Endothelial cell of umbilical vein (primary cell): ENCODE results near the gene GULP1. TPM values are rescaled to one million over a fixed set of nuclear protein-coding genes. Genes with fewer than 3 reads are reported as not detected.

Experiments used
- BruUV-seq: library from RNA; stranded (reverse); fragments of 400-500 nt; replicated peaks from 2 replicates; lab custom pipeline; 2021; lab: Mats Ljungman, UMichigan
- CTCF ChIA-PET: fragments of 300-600, 350-600 bp; sonication (Branson Sonifier 250); formaldehyde crosslinking; loops from one replicate; lab custom pipeline; 2021; ENCODE audit warnings: antibody characterized with exemption, inconsistent platforms; lab: Charles Lee
- POLR2A ChIA-PET: fragments of 300-600, 350-600 bp; sonication (Branson Sonifier 250); formaldehyde crosslinking; loops from one replicate; lab custom pipeline; 2021; ENCODE audit warnings: antibody characterized with exemption, inconsistent platforms; lab: Charles Lee
- DNase-seq: peaks from one replicate; pipeline ENCODE4 v3.0.0-alpha.2; 2011; ENCODE audit warnings: low read depth, low spot score
- FAIRE-seq: peaks from 2 replicates; lab custom pipeline; 2011; peaks lifted over from hg19 to GRCh38; lab: Jason Lieb, UNC
- H2AFZ ChIP-seq: 2 replicates; pipeline ENCODE4 v1.6.0; 2012; ENCODE audit warnings: low read depth, low read length, control low read depth, inconsistent platforms
- H3K27ac ChIP-seq: 2 replicates; pipeline ENCODE4 v1.5.1; 2011; ENCODE audit warnings: low read depth, mild to moderate bottlenecking, control low read depth, low read length, moderate library complexity; ENCODE audit not compliant: insufficient read depth
- H3K27me3 ChIP-seq, 2 experiments: 2 replicates each; pipeline versions ENCODE4 v1.6.0 to v1.6.1; 2011; ENCODE audit warnings: low read length in 2 of 2, mixed read lengths in 1 of 2; ENCODE audit not compliant: control insufficient read depth in 2 of 2, insufficient read depth in 2 of 2
- H3K36me3 ChIP-seq, 2 experiments: 2 replicates in 1 of 2; 3 replicates in 1 of 2; pipeline ENCODE4 v1.5.1; 2011; ENCODE audit warnings: low read length in 2 of 2, mild to moderate bottlenecking in 1 of 2, moderate library complexity in 1 of 2; ENCODE audit not compliant: control insufficient read depth in 2 of 2, insufficient read depth in 2 of 2; ENCODE audit errors: extremely low read depth in 1 of 2
- H3K4me1 ChIP-seq: 3 replicates; pipeline ENCODE4 v1.5.1; 2011; ENCODE audit warnings: mild to moderate bottlenecking, low read length; ENCODE audit not compliant: control insufficient read depth, insufficient read depth; ENCODE audit errors: extremely low read depth
- H3K4me2 ChIP-seq: 2 replicates; pipeline ENCODE4 v1.6.1; 2011; ENCODE audit warnings: low read length, control low read depth, mixed read lengths; ENCODE audit not compliant: insufficient read depth
- H3K4me3 ChIP-seq, 3 experiments: fragments of 200-600 bp in 1 of 3; sonication (generic), shearing (Covaris generic) in 1 of 3; replicated peaks in 1 of 3; 2 replicates each; pipeline ENCODE4 v1.5.1; 2011 to 2016; ENCODE audit warnings: control low read depth in 3 of 3, low read length in 3 of 3, mild to moderate bottlenecking in 2 of 3, inconsistent platforms in 1 of 3, low read depth in 1 of 3, moderate library complexity in 1 of 3; ENCODE audit not compliant: insufficient read depth in 1 of 3
- H3K79me2 ChIP-seq: 2 replicates; pipeline ENCODE4 v1.6.0; 2012; ENCODE audit warnings: low read length, inconsistent platforms; ENCODE audit not compliant: control insufficient read depth, insufficient read depth
- H3K9ac ChIP-seq: replicated peaks from 2 replicates; pipeline ENCODE3; 2011; ENCODE audit warnings: low read length, control low read depth; ENCODE audit not compliant: insufficient read depth; ENCODE audit errors: extremely low read depth
- H3K9me1 ChIP-seq: replicated peaks from 3 replicates; pipeline ENCODE4 v1.6.0; 2011; ENCODE audit warnings: mild to moderate bottlenecking, low read length; ENCODE audit not compliant: control insufficient read depth, insufficient read depth; ENCODE audit errors: extremely low read depth
- H3K9me3 ChIP-seq: replicated peaks from 2 replicates; pipeline ENCODE4 v1.5.1; 2012; ENCODE audit warnings: low read length, inconsistent platforms; ENCODE audit not compliant: control insufficient read depth, insufficient read depth
- H4K20me1 ChIP-seq: replicated peaks from 2 replicates; pipeline ENCODE3; 2011; ENCODE audit warnings: mild to moderate bottlenecking, low read length; ENCODE audit not compliant: control insufficient read depth, insufficient read depth; ENCODE audit errors: extremely low read depth
- EZH2 ChIP-seq: IDR thresholded peaks from 2 replicates; pipeline ENCODE4 v1.6.1; 2012; ENCODE audit warnings: borderline replicate concordance, low read depth, mild to moderate bottlenecking, moderate library complexity, low read length, inconsistent platforms; ENCODE audit not compliant: severe bottlenecking
- FOS ChIP-seq: IDR thresholded peaks from 2 replicates; pipeline ENCODE4 v1.6.1; 2011; ENCODE audit warnings: mild to moderate bottlenecking, low read length, moderate library complexity, borderline replicate concordance; ENCODE audit not compliant: insufficient read depth
- GATA2 ChIP-seq: IDR thresholded peaks from 2 replicates; pipeline ENCODE4 v1.7.0; 2011; ENCODE audit warnings: low read depth, mild to moderate bottlenecking, moderate library complexity, mixed read lengths, low read length; ENCODE audit not compliant: insufficient read length, insufficient read depth
- JUN ChIP-seq: IDR thresholded peaks from 2 replicates; pipeline ENCODE4 v1.6.1; 2011; ENCODE audit warnings: borderline replicate concordance, low read depth; ENCODE audit not compliant: insufficient read length, insufficient read depth
- MYC ChIP-seq: IDR thresholded peaks from one replicate; pipeline ENCODE4 v1.6.1; 2011; ENCODE audit warnings: mild to moderate bottlenecking, low read depth, low read length
- POLR2A ChIP-seq: IDR thresholded peaks from 2 replicates; pipeline ENCODE4 v1.6.1; 2012; ENCODE audit warnings: low read depth, mild to moderate bottlenecking, control low read depth, low read length
- POLR2AphosphoS5 ChIP-seq: IDR thresholded peaks from 2 replicates; pipeline ENCODE4 v1.6.1; 2012; ENCODE audit warnings: low read depth, mild to moderate bottlenecking, control low read depth, low read length, moderate library complexity; ENCODE audit not compliant: insufficient read depth
- dilution Hi-C: fragments of 300-500 bp; cut with MboI; formaldehyde crosslinking; loops from one replicate; pipeline ENCODE4 v1.15.0; 2019; ENCODE audit warnings: low sequenced_read_pairs; ENCODE audit not compliant: extremely low pct_ligation_motif_present
- intact Hi-C: fragments of 100-400 bp; cut with micrococcal nuclease; formaldehyde crosslinking; loops from one replicate; pipeline ENCODE4 v1.10.0; 2022
- polyA plus RNA-seq, 4 experiments: library from polyadenylated mRNA; depleted of rRNA in 3 of 4; stranded (reverse) in 3 of 4; unstranded in 1 of 4; fragments of >200 nt; gene quantifications; 2 replicates each; pipeline versions ENCODE4 v1.2.1 to v1.2.3, GENCODE V29; 2011 to 2012; ENCODE audit warnings: missing spikeins in 1 of 4
- total RNA-seq: library from RNA; stranded (reverse); gene quantifications from 2 replicates; pipeline ENCODE4 v1.2.3, GENCODE V29; 2021
- TF ChIP-seq, protein P1 (sequence below): IDR thresholded peaks from 2 replicates; pipeline ENCODE4 v1.6.1; 2011; ENCODE audit not compliant: insufficient read depth, insufficient read length
- TF ChIP-seq, protein P2 (sequence below), 2 donors: IDR thresholded peaks; 1 replicate in 1 of 2; 2 replicates in 1 of 2; pipeline ENCODE4 v1.5.1; 2011; ENCODE audit warnings: low read length in 2 of 2, mild to moderate bottlenecking in 2 of 2, moderate library complexity in 2 of 2, control low read depth in 1 of 2, inconsistent platforms in 1 of 2, low read depth in 1 of 2; ENCODE audit not compliant: insufficient read depth in 1 of 2; ENCODE audit errors: extremely low read depth in 1 of 2

Gene GULP1
- total and polyA plus RNA-seq, 2 donors (not counting 3 experiments of a cell fraction or from before 2014, with no cell fraction given), result 24.4 to 53.8 TPM

GRCh38 chr2:188441288-188441947 is 149.7 kb downstream of the GULP1 start:
- FAIRE-seq, result no peak
- intact Hi-C loops (no loop called here), dilution Hi-C loops (no loop called here)
- H3K4me1 ChIP-seq, result peaks cover 10% of the 10 kb centered on the region
- H3K36me3 ChIP-seq, result no peaks in the 10 kb centered on the region
- H3K79me2 ChIP-seq, result no peaks in the 10 kb centered on the region
- no peak overlapping the region for H3K4me3 ChIP-seq
- H2AFZ ChIP-seq, result no peak overlapping the region
- POLR2A ChIA-PET, result no interaction called here
- H3K27me3 ChIP-seq, result no peaks in the 10 kb centered on the region
- H3K27ac ChIP-seq, result no peak overlapping the region
- no peaks in the 10 kb centered on the region for H3K9me1 ChIP-seq
- no peaks in the 10 kb centered on the region for H3K9me3 ChIP-seq
- H3K4me2 ChIP-seq, result no peak overlapping the region
- TF ChIP-seq MYC (no peak), JUN (no peak), POLR2AphosphoS5 (no peak)
- peaks cover 2% of the 10 kb centered on the region for H4K20me1 ChIP-seq
- CTCF ChIA-PET, result no interaction called here
- no peak for DNase-seq
- BruUV-seq, result no TSS peak
- H3K9ac ChIP-seq, result no peak overlapping the region

DNA sequence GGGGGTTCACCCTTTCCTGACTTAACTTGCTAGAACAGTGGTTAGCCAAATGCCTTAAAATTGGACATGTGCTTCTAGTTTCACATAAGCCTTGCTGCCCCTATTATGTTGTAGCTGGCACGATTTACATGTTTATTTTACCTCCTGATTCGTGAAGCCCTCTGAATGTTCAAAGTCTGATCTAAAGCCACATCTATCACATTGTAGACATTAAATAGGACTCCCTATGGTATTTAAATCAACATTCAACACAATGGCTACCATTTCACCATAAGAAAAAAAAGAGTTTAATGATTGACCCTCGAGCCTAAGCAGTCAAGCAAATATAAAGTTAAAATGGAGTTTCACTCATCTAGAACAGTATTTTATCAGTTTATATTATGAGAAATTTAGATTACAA is 151.5 kb downstream of the GULP1 start:
- Histone ChIP-seq H3K9me1 (no peaks in the 10 kb centered on the region), H3K9ac (no peak overlapping the region), H3K4me1 (peaks cover 10% of the 10 kb centered on the region), H3K4me3 (no peak overlapping the region), H3K27ac (no peak overlapping the region), H3K36me3 (no peaks in the 10 kb centered on the region), H3K27me3 (no peaks in the 10 kb centered on the region), H3K9me3 (no peaks in the 10 kb centered on the region), H4K20me1 (peaks cover 2% of the 10 kb centered on the region), H3K79me2 (no peaks in the 10 kb centered on the region), H2AFZ (no peak overlapping the region), H3K4me2 (no peak overlapping the region)
- no peak for TF ChIP-seq POLR2A
- no peak for TF ChIP-seq GATA2
- no peak for TF ChIP-seq MYC
- TF ChIP-seq EZH2, result no peak
- TF ChIP-seq, protein P1, sequence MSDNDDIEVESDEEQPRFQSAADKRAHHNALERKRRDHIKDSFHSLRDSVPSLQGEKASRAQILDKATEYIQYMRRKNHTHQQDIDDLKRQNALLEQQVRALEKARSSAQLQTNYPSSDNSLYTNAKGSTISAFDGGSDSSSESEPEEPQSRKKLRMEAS, result no peak
- TF ChIP-seq, protein P2, sequence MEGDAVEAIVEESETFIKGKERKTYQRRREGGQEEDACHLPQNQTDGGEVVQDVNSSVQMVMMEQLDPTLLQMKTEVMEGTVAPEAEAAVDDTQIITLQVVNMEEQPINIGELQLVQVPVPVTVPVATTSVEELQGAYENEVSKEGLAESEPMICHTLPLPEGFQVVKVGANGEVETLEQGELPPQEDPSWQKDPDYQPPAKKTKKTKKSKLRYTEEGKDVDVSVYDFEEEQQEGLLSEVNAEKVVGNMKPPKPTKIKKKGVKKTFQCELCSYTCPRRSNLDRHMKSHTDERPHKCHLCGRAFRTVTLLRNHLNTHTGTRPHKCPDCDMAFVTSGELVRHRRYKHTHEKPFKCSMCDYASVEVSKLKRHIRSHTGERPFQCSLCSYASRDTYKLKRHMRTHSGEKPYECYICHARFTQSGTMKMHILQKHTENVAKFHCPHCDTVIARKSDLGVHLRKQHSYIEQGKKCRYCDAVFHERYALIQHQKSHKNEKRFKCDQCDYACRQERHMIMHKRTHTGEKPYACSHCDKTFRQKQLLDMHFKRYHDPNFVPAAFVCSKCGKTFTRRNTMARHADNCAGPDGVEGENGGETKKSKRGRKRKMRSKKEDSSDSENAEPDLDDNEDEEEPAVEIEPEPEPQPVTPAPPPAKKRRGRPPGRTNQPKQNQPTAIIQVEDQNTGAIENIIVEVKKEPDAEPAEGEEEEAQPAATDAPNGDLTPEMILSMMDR (IDR thresholded peaks at IDR 0.05; ENCODE audit: extremely low read depth in 1 of 2, insufficient read depth in 1 of 2, low read depth in 1 of 2, low read length in 2 of 2), result no peak
- no peak for TF ChIP-seq POLR2AphosphoS5
- TF ChIP-seq JUN, result no peak
- no peak for TF ChIP-seq FOS
- dilution Hi-C loops, result no loop called here
- DNase-seq (no peak), FAIRE-seq (no peak)
- ChIA-PET POLR2A (no interaction called here), CTCF (no interaction called here)
- BruUV-seq, result no TSS peak
- intact Hi-C loops, result no loop called here
